ENCODE results near the gene KLC1. TPM values are rescaled to one million over a fixed set of nuclear protein-coding genes. Genes with fewer than 3 reads are reported as not detected.

KLC1 gene
- total RNA-seq, 1 donor from 2014 or later = 238 TPM

DNA sequence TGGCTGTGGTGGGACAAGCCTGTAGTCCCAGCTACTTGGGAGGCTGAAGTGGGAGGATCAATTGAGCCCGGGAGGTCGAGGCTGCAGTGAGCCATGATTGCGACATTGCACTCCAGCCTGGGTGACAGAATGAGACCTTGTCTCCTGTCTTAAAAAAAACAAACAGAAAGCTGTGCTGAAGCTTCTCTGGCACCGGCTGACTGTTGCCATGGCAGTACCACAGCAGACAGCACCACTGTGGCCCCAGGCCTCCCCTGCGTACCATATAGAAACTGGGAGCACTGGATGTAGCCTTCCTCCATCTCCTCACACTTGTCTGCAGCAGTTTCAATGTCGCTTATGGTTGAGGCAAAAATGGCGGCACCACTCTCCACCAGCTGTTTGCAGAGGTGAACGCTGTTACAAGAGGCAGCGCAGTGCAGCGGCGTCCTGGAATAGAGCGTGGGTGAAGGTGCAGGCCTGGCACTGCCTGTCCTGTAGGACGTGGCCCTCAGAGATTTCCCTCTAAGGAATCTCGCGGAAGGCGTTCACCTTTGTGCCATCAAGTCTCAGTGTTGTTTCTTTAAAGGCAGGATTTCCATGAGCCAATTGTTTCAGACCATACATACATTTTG lies 108.5 kb downstream of the KLC1 start:
- Mint-ChIP-seq H3K27ac (ENCODE audit: unreplicated experiment) (no peak overlapping the region), H3K9me3 (ENCODE audit: unreplicated experiment) (no peaks in the 10 kb centered on the region), H3K27me3 (ENCODE audit: low read depth, unreplicated experiment) (no peaks in the 10 kb centered on the region), H3K4me3 (ENCODE audit: unreplicated experiment) (no peak overlapping the region), H3K4me1 (ENCODE audit: low read depth, unreplicated experiment) (peaks cover 15% of the 10 kb centered on the region), H3K36me3 (ENCODE audit: low read depth, unreplicated experiment) (peaks cover 33% of the 10 kb centered on the region)
- H3K27ac ChIP-seq (ENCODE audit: low read depth, low read length) = no peak overlapping the region
- H3K36me3 ChIP-seq (ENCODE audit: insufficient read depth, low read length) = peaks cover 10% of the 10 kb centered on the region
- no peak overlapping the region for H3K4me2 ChIP-seq (ENCODE audit: low read length)
- DNase-seq (ENCODE audit: low read depth) (no peak), FAIRE-seq (no peak)
- H3K27me3 ChIP-seq (ENCODE audit: insufficient read depth, low read length) = no peaks in the 10 kb centered on the region
- no peak for TF ChIP-seq EZH2 (IDR thresholded peaks at IDR 0.05; ENCODE audit: insufficient read depth, low read length)
- H3K4me3 ChIP-seq (ENCODE audit: insufficient read depth, low read depth, low read length) = no peak overlapping the region
- H3K79me2 ChIP-seq (ENCODE audit: insufficient read depth, low read length) = no peaks in the 10 kb centered on the region
- H3K9me3 ChIP-seq (ENCODE audit: insufficient read depth, low read depth, low read length) = no peaks in the 10 kb centered on the region
- no peak overlapping the region for H2AFZ ChIP-seq (ENCODE audit: low read depth, low read length)
- peaks cover 8% of the 10 kb centered on the region for H3K4me1 ChIP-seq (ENCODE audit: insufficient read depth, low read length)
- H3K9ac ChIP-seq (ENCODE audit: low read length) = no peak overlapping the region
- peaks cover 17% of the 10 kb centered on the region for H4K20me1 ChIP-seq (ENCODE audit: insufficient read depth, low read length)

DNA sequence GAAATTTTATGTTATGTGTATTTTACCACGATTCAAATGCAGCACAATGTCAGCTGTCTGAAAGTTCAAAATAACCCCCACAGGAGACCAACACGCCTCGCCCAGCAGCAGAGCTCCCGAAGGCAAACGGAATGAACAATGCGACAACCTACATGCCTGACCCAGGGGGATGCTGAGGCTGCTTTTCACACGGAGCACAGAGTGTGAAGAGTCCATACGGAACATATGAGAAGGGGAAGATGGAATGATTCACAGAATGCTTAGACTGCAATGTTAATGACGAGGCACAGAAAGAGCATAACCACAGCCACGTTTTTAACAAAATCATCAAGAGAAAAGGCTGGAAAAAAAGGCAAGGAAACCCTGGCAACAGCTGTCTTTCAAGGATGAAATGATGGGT lies 109.2 kb downstream of the KLC1 start:
- DNase-seq (ENCODE audit: low read depth) (peak; percentile 24), FAIRE-seq (no peak)
- no peaks in the 10 kb centered on the region for H3K9me3 Mint-ChIP-seq (ENCODE audit: unreplicated experiment)
- peaks cover 10% of the 10 kb centered on the region for H3K36me3 ChIP-seq (ENCODE audit: insufficient read depth, low read length)
- peaks cover 16% of the 10 kb centered on the region for H4K20me1 ChIP-seq (ENCODE audit: insufficient read depth, low read length)
- H3K27ac Mint-ChIP-seq (ENCODE audit: unreplicated experiment) = no peak overlapping the region
- no peak overlapping the region for H3K9ac ChIP-seq (ENCODE audit: low read length)
- TF ChIP-seq, protein P1, sequence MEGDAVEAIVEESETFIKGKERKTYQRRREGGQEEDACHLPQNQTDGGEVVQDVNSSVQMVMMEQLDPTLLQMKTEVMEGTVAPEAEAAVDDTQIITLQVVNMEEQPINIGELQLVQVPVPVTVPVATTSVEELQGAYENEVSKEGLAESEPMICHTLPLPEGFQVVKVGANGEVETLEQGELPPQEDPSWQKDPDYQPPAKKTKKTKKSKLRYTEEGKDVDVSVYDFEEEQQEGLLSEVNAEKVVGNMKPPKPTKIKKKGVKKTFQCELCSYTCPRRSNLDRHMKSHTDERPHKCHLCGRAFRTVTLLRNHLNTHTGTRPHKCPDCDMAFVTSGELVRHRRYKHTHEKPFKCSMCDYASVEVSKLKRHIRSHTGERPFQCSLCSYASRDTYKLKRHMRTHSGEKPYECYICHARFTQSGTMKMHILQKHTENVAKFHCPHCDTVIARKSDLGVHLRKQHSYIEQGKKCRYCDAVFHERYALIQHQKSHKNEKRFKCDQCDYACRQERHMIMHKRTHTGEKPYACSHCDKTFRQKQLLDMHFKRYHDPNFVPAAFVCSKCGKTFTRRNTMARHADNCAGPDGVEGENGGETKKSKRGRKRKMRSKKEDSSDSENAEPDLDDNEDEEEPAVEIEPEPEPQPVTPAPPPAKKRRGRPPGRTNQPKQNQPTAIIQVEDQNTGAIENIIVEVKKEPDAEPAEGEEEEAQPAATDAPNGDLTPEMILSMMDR (IDR thresholded peaks at IDR 0.05; ENCODE audit: insufficient read depth, low read depth, low read length) = no peak
- no peak for TF ChIP-seq EZH2 (IDR thresholded peaks at IDR 0.05; ENCODE audit: insufficient read depth, low read length)
- no peak overlapping the region for H3K27ac ChIP-seq (ENCODE audit: low read depth, low read length)
- H3K4me2 ChIP-seq (ENCODE audit: low read length) = no peak overlapping the region
- H3K4me3 ChIP-seq (ENCODE audit: insufficient read depth, low read depth, low read length) = no peak overlapping the region
- no peak overlapping the region for H2AFZ ChIP-seq (ENCODE audit: low read depth, low read length)
- no peaks in the 10 kb centered on the region for H3K9me3 ChIP-seq (ENCODE audit: insufficient read depth, low read depth, low read length)
- no peaks in the 10 kb centered on the region for H3K27me3 ChIP-seq (ENCODE audit: insufficient read depth, low read length)
- H3K79me2 ChIP-seq (ENCODE audit: insufficient read depth, low read length) = no peaks in the 10 kb centered on the region
- no peaks in the 10 kb centered on the region for H3K27me3 Mint-ChIP-seq (ENCODE audit: low read depth, unreplicated experiment)
- H3K4me1 Mint-ChIP-seq (ENCODE audit: low read depth, unreplicated experiment) = peaks cover 15% of the 10 kb centered on the region
- peaks cover 8% of the 10 kb centered on the region for H3K4me1 ChIP-seq (ENCODE audit: insufficient read depth, low read length)
- no peak overlapping the region for H3K4me3 Mint-ChIP-seq (ENCODE audit: unreplicated experiment)
- H3K36me3 Mint-ChIP-seq (ENCODE audit: low read depth, unreplicated experiment) = peaks cover 29% of the 10 kb centered on the region

DNA sequence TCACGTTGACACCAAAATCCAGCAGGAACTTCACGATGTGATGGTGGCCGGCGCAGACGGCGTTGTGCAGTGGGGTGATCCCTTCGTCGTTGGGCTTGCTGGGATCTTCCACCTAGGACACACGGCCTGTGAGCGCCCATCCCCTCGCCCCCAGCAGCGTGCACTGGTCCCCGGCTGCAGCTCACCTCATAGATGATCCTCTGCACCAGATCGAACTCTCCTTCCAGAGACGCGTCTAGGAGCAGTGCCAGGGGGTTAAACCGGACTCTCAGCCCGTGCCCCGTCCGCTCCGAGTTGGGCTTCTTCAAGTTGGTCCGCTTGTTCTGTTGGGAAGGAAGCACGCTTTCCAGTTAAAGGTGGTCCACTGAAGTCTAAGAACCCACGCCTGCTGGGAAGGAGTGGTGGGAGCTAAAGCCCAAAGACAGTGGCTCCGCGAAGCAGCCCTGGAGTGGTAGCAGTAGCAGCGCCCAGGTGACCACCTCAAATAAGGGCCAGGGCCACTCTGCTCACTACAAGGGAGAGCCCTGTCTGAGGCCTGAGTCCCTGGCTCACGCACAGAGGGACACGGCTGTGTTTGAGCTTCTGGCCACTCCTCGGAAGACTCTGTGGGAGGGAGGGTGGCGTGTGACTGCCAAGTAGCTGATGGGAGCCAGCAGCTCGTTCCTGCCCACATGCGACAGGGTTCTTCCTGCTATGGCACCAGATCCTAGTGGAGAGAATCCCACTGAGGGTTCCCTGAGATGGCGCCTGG lies 109.9 kb downstream of the KLC1 start:
- Histone ChIP-seq H3K9me3 (ENCODE audit: insufficient read depth, low read depth, low read length) (no peaks in the 10 kb centered on the region), H3K79me2 (ENCODE audit: insufficient read depth, low read length) (no peaks in the 10 kb centered on the region), H4K20me1 (ENCODE audit: insufficient read depth, low read length) (peaks cover 11% of the 10 kb centered on the region), H3K27ac (ENCODE audit: low read depth, low read length) (no peak overlapping the region), H3K27me3 (ENCODE audit: insufficient read depth, low read length) (no peaks in the 10 kb centered on the region), H3K36me3 (ENCODE audit: insufficient read depth, low read length) (peaks cover 3% of the 10 kb centered on the region), H3K4me2 (ENCODE audit: low read length) (no peak overlapping the region), H3K4me1 (ENCODE audit: insufficient read depth, low read length) (peaks cover 8% of the 10 kb centered on the region), H2AFZ (ENCODE audit: low read depth, low read length) (no peak overlapping the region), H3K4me3 (ENCODE audit: insufficient read depth, low read depth, low read length) (no peak overlapping the region), H3K9ac (ENCODE audit: low read length) (no peak overlapping the region)
- DNase-seq (ENCODE audit: low read depth) (no peak), FAIRE-seq (no peak)
- Mint-ChIP-seq H3K4me1 (ENCODE audit: low read depth, unreplicated experiment) (peaks cover 15% of the 10 kb centered on the region), H3K36me3 (ENCODE audit: low read depth, unreplicated experiment) (peaks cover 29% of the 10 kb centered on the region), H3K4me3 (ENCODE audit: unreplicated experiment) (no peak overlapping the region), H3K27ac (ENCODE audit: unreplicated experiment) (no peak overlapping the region), H3K27me3 (ENCODE audit: low read depth, unreplicated experiment) (no peaks in the 10 kb centered on the region), H3K9me3 (ENCODE audit: unreplicated experiment) (no peaks in the 10 kb centered on the region)
- TF ChIP-seq, protein P1 (IDR thresholded peaks at IDR 0.05; ENCODE audit: insufficient read depth, low read depth, low read length) = no peak
- no peak for TF ChIP-seq EZH2 (IDR thresholded peaks at IDR 0.05; ENCODE audit: insufficient read depth, low read length)
